ENCODE results near the gene MAFB.

MAFB gene

GRCh38 chr20:40720826-40721225 is 31.8 kb upstream of the MAFB start:
- no peaks in the 10 kb centered on the region for H3K9me2 ChIP-seq (replicated peaks; ENCODE audit: insufficient read depth, low read length)
- no peak overlapping the region for H2AFZ ChIP-seq (ENCODE audit: low read depth, low read length, severe bottlenecking)
- no peaks in the 10 kb centered on the region for H3K79me2 ChIP-seq (ENCODE audit: insufficient read depth, low read length)
- H4K20me1 ChIP-seq (ENCODE audit: low read depth, low read length): no peaks in the 10 kb centered on the region
- H3K4me2 ChIP-seq (ENCODE audit: low read depth, low read length, poor library complexity, severe bottlenecking): no peak overlapping the region
- H3K27me3 ChIP-seq (ENCODE audit: low read length): no peaks in the 10 kb centered on the region
- no peak overlapping the region for H3K27ac ChIP-seq (ENCODE audit: low read depth, low read length)
- H3K4me3 ChIP-seq (ENCODE audit: insufficient read depth, low read length, poor library complexity, severe bottlenecking): no peak overlapping the region
- H3F3A ChIP-seq (ENCODE audit: insufficient read depth): no peaks in the 10 kb centered on the region
- H3K9me3 ChIP-seq (ENCODE audit: insufficient read depth, low read length): no peaks in the 10 kb centered on the region
- no peaks in the 10 kb centered on the region for H3K36me3 ChIP-seq (ENCODE audit: low read length)
- H3K9ac ChIP-seq (ENCODE audit: low read length): no peak overlapping the region
- TF ChIP-seq CTCF (IDR thresholded peaks at IDR 0.05; ENCODE audit: insufficient read depth, low read length, poor library complexity, severe bottlenecking): no peak
- no peak for TF ChIP-seq EZH2phosphoT487 (conservative IDR thresholded peaks at IDR 0.05; ENCODE audit: low read length)

GRCh38 chr20:40720099-40720498 is 31.1 kb upstream of the MAFB start:
- Histone ChIP-seq H3K9me2 (replicated peaks; ENCODE audit: insufficient read depth, low read length) (no peaks in the 10 kb centered on the region), H3F3A (ENCODE audit: insufficient read depth) (no peaks in the 10 kb centered on the region), H3K9ac (ENCODE audit: low read length) (no peak overlapping the region), H3K4me3 (ENCODE audit: insufficient read depth, low read length, poor library complexity, severe bottlenecking) (no peak overlapping the region), H2AFZ (ENCODE audit: low read depth, low read length, severe bottlenecking) (no peak overlapping the region), H3K9me3 (ENCODE audit: insufficient read depth, low read length) (no peaks in the 10 kb centered on the region), H3K79me2 (ENCODE audit: insufficient read depth, low read length) (no peaks in the 10 kb centered on the region), H3K27me3 (ENCODE audit: low read length) (no peaks in the 10 kb centered on the region), H4K20me1 (ENCODE audit: low read depth, low read length) (no peaks in the 10 kb centered on the region), H3K36me3 (ENCODE audit: low read length) (no peaks in the 10 kb centered on the region), H3K4me2 (ENCODE audit: low read depth, low read length, poor library complexity, severe bottlenecking) (no peak overlapping the region), H3K27ac (ENCODE audit: low read depth, low read length) (no peak overlapping the region)
- no peak for TF ChIP-seq EZH2phosphoT487 (conservative IDR thresholded peaks at IDR 0.05; ENCODE audit: low read length)
- no peak for TF ChIP-seq CTCF (IDR thresholded peaks at IDR 0.05; ENCODE audit: insufficient read depth, low read length, poor library complexity, severe bottlenecking)

GRCh38 chr20:40718982-40719729 is 30.1 kb upstream of the MAFB start:
- Histone ChIP-seq H4K20me1 (ENCODE audit: low read depth, low read length) (no peaks in the 10 kb centered on the region), H3K9ac (ENCODE audit: low read length) (no peak overlapping the region), H2AFZ (ENCODE audit: low read depth, low read length, severe bottlenecking) (no peak overlapping the region), H3F3A (ENCODE audit: insufficient read depth) (no peaks in the 10 kb centered on the region), H3K9me2 (replicated peaks; ENCODE audit: insufficient read depth, low read length) (no peaks in the 10 kb centered on the region), H3K79me2 (ENCODE audit: insufficient read depth, low read length) (no peaks in the 10 kb centered on the region), H3K36me3 (ENCODE audit: low read length) (no peaks in the 10 kb centered on the region), H3K27ac (ENCODE audit: low read depth, low read length) (no peak overlapping the region), H3K4me2 (ENCODE audit: low read depth, low read length, poor library complexity, severe bottlenecking) (no peak overlapping the region), H3K27me3 (ENCODE audit: low read length) (no peaks in the 10 kb centered on the region), H3K9me3 (ENCODE audit: insufficient read depth, low read length) (no peaks in the 10 kb centered on the region), H3K4me3 (ENCODE audit: insufficient read depth, low read length, poor library complexity, severe bottlenecking) (no peak overlapping the region)
- TF ChIP-seq CTCF (IDR thresholded peaks at IDR 0.05; ENCODE audit: insufficient read depth, low read length, poor library complexity, severe bottlenecking) (no peak), EZH2phosphoT487 (conservative IDR thresholded peaks at IDR 0.05; ENCODE audit: low read length) (no peak)
